ENCODE results near the gene IFT27.

GRCh38 chr22:36764060-36764459 lies 11.9 kb downstream of the IFT27 start:
- no peak for TF ChIP-seq SUZ12 (IDR thresholded peaks at IDR 0.05; ENCODE audit: extremely low read depth, insufficient read depth, insufficient read length)
- TF ChIP-seq YY1 (IDR thresholded peaks at IDR 0.05; ENCODE audit: insufficient read depth, insufficient read length): no peak

All from NT2/D1 (cell line).